Glomerular visceral epithelial cell (primary cell): Measurements from ENCODE around the gene CCDC92.
"Not testable (repeated sequence)": the region's sequence is repeated elsewhere in the genome, so short reads cannot be mapped to it uniquely, and the experiment has no call there.

Source experiments
- DNase-seq: peaks from one replicate; pipeline ENCODE4 v3.0.0-alpha.2; 2016; ENCODE audit errors: extremely low spot score

The CCDC92 gene

DNA sequence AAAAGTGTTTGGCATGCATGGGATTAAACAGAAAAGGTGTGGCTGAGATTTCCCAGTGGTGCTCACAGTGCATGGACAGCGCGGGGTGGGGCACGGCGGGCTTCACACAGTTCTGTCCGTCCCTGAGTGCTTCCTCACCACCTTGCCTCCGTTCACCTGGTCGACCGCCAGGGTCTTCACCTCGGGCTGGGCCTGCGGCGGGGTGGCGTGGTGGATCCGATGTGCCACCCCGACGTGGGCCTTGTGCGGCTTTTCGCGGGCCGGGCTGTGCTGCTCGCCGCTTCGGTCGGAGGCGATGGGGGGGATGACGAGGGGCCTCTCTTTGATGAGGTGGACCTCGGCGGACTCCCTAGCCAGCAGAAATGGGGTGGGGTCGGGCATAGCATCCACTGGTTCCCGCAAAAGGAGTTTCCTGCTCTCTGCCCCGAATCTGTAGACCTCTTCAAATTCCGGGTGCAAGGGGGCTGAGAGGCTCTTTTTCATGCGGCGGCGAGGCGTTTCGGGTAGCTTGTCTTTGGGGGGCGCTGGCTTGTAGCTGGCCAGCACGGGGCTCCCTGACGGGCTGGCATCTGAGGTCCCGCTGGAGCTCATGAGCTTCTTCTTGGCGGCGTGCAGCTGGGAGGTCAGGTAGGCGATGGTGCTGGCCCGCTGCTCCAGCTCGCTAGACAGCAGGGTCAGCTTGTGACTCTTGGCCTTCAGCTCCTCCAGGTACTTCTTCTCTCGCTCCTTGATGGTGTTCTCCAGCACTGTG is 35.5 kb downstream of the CCDC92 start:
- DNase-seq, result no peak

DNA sequence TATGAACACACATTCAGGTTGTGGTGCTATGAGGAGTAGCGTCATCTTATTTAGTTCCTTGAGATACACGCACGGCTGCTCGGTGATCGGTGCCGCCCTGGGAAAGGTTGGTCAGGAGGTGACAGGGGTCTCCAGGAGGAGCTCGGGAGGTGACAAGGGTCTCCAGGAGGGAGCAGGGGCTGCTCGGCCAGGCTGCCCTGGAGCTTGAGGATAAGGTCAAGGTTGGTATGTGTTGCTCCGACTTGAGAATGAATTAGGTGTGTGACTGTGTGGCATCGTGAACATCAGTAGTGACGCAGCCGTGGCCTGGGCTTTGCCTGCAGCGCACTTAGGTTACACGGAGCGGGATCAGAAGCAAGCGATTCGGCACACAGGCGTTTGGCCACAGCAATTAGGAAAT is 36.2 kb downstream of the CCDC92 start:
- DNase-seq, result no peak

DNA sequence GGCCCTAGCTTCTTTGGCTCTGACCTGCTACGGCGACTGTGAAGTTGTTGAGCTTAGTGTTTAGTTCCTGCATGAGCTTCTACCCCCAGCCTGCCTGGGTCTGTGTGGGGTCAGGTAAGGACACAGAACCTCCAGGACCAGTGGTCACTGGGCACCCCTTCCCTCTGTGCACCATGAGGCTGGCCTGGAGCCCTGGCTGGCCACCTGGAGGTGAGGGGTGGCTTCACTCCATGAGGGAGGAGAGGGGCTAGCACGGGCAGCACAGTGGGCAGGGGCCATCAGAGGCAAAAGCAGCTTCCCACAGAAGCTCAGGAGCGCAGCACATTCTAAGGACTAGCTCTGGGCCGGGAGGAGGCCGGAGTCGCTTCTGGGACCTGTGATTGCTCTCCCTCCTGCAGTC is 36.7 kb downstream of the CCDC92 start:
- DNase-seq, result no peak

DNA sequence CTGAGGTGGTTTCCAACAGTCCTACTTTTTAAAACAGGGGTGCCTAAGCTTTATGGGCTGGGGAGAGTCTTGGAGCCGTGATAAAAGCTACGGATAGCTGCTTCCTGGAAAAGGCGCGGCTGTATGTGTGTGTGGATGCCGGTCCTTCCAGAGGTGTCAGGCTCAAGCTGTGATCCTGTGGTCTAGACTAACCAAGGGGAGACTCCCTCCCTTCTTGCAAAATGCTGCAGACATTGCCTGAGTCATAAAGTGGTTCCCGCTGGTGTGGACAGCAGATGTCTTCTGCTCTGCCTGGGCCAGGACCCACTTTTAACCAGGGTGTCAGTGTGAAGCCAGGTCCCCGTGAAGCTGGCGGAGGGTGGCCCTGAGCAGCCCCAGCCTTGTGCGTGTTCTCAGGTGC is 37.8 kb downstream of the CCDC92 start:
- peak; percentile 10 for DNase-seq

DNA sequence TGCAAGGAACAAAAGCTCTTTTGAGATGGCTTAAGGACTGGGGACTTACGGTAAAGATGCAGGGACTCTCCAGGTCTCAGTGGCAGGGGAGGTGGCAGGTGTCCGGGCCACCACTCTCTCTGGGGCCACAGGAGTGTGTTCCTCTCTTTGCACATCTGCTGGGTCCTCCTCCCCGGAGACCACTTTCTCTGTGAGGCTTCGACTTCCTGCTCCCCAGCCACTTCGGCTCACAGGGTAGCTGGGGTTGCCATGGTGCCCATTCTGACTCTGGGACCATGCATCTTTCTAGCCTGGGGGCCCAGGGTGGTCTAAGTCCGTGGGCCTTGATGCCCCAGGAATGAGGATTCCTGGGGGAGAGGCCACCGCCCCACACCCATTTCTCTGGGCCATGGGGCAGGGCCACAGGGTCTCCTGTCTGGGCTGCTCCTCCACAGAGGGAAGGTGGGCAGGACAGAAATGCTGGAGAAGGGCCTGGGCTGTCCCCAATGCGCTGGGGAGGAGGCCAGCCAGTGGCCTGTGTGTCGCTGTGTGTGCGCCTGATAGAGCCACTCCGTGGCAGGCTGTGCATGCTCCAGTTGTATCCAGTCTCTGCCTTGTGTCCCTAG is 38.5 kb downstream of the CCDC92 start:
- no peak for DNase-seq

DNA sequence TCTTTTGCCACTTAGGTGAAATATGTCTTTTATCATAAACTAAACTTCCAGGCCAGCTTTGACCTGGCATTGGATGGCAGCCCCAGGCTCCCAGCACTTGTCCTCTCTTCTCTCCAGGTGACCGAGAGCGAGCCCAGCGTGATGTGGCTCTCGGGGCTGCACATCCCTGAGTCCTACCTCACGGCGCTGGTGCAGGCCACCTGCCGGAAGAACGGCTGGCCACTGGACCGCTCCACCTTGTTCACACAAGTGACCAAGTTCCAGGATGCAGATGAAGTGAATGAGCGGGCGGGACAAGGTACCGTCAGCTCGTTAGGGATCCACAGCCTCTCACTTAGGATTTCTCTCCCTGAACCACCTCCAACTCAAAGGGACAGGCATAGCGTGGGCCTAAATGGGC is 39.4 kb downstream of the CCDC92 start:
- no peak for DNase-seq

DNA sequence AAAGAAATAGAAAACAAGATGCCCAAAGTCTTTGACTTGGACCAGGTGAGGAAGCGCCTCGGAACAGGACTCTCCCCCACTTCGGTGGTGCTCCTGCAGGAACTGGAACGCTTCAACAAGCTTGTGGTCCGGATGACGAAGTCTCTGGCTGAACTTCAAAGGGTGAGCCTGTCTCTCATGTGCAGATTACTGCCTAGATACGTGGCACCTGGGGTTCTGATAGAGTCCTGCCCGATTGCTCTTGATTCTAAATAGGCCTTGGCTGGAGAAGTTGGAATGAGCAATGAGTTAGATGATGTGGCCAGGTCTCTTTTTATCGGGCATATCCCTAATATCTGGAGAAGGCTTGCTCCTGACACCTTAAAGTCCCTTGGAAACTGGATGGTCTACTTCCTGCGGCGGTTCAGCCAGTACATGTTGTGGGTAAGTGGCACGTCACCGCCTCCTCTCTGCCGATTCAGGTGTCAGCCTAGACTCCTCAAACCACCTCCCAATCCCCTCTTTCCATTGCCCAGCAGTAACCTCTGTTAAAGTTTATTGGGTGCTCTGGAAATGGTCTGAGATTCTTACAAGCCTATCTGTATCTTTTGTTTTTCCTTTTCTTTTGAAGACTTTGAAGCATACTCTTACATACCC is 40.8 kb downstream of the CCDC92 start:
- DNase-seq, result no peak

DNA sequence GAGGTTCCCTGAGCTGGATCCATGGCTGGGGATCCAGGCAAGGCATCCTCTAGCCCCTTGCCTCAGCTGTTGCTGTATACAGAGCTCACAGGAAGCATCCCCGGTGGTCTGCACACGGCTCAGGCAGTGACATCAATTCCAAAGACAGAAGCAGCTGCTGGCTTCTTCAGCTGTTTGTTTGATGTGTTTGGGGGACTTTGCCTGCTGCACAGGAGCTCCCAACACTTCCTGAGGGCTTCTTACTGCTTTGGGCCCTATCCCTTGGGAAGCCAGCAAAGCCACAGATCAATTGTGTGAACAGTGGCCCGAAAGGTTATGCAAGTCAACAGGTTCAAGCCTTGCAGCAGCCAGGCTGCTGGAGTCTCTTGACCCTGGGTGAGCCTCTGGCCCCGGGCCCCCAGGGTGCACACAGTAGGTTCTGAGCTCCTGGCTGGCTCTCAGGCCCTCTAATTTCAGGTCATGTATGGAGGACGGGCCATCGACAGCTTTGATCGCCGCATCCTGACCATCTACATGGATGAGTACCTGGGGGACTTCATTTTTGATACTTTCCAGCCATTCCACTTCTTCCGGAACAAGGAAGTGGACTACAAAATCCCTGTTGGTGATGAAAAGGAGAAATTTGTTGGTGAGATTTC is 42.6 kb downstream of the CCDC92 start:
- no peak for DNase-seq

DNA sequence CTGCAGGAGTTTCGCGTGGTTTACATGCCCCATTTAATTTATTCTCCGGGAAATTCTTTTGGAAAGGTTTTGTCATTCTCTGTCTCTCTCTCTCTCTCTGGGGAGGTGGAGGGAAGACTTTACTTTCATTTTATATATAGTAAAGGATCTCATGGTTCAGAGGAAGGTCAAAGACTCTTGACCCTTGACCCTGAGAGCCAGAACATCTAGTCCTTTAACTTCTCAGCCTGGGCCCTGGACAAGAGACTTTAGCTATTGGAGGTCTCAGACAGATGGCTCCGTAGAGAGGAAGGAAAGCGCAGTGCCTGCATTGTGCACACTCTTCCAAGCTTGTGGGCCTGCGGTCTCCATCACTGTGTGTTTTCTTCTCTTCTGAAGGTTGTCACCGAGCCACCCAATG is 43.7 kb downstream of the CCDC92 start:
- DNase-seq, result no peak

DNA sequence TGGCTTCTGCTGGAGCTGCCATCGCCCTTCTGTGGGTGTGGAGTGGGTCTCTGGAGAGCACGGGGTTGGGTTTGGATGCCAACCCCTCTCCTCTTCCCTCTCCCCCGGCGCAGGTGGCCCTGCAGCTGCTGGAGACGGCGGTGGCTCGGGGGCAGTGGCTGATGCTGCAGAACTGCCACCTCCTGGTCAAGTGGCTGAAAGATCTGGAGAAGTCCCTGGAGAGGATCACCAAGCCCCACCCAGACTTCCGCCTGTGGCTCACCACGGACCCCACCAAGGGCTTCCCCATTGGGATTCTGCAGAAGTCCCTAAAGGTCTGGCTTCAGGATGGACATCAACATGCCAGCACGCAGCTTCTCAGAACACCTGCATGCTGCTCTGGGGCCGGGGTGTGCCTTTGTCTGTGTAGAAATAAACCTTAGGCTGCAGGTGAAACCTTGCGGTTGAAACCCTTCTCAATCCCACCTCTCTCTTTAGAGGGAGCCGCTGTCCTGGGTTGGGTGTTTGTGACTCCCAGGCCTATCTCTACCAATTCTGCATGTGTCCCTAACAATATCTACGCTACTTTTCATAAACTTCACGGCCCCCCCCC is 44.3 kb downstream of the CCDC92 start:
- DNase-seq, result no peak

DNA sequence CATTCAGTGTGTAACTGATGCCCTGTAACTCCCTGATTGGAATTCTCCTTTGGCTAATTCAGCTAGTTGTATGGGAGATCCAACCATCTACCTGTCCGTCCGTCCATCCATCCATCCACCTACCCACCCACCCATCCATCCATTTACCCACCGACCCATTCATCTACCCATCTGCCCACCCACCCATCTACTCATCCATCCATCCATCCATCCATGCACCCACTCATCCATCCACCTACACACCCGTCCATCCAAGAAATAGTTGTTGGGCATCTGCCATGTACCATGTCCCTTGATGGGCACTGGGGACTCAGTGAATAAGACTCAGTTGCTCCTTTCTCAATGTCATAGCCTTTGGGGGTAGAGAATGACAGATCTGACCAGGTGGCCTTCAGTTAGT is 48.1 kb downstream of the CCDC92 start:
- no peak for DNase-seq

DNA sequence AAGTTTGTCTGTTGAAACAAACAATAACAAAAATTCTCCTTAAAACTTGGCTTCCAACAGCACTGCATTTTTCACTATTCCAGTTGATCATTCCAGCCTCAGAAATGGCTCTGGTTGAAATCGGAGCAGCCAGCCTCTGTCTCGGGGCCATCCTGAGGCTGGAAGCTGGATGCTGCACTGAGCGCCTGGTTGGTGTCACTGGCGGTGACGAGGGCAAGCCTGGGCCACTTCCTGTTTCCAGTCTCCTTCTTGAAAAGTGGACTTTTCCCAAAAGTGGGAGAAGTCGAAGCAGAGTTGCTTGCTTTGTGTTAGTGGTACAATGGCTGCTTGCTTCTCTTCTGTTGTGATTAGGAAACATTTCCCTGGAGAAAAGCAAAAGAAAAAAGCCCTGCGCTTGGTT is 48.7 kb downstream of the CCDC92 start:
- DNase-seq, result no peak

DNA sequence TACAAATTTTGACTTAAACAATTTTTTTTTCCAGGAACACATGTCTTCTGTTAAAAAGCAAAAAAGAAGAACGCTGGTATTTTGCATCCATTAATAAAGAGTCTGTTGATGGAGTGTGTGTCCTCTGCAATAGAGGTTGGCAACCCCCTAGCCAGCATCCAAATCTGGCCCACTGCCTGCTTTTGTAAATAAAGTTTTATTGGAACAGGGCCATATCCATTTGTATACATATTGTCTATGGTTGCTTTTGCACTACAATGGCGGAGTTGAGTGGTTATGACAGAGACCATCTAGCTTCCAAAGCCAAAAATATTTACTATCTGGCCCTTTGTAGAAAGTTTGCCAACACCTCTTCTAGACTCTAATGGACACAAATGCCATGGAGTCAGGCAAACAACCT is 49.6 kb downstream of the CCDC92 start:
- no peak for DNase-seq

DNA sequence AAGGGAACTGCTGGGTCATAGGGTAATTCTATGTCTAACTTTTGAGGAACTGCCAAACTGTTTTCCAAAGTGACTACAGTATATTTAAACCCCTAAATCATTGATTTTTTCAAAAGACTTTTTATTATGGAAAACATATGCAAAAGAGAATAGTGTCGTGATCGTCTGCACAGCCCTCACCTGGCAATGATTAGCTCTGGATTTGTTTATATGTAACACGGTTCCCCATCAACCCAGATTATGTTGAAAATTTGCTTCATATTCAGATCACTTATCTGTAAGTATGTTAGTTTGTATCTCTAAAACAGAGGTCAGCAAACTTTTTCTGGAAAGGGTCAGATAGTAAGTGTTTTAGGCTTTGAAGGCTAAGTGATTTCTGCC is 52.7 kb downstream of the CCDC92 start:
- DNase-seq, result no peak

DNA sequence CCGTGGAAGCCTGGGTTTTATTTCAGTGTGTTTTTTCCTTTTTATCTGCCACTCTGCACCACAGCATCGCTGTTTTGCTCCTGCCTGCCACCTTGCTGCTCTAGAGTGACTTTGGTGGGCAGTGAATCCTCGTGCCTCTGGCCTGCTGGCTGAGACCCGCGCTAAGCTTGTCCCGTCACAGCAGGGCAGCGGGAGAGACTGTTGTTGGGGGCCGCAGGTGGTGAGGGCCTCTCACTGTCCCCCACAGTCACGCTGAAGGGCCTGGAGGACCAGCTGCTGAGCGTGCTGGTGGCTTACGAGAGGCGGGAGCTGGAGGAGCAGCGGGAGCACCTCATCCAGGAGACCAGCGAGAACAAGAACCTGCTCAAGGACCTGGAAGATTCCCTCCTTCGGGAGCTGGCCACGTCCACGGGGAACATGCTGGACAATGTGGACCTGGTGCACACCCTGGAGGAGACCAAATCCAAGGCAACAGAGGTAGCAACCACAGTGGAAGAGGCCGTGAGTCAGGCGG is 55.2 kb downstream of the CCDC92 start:
- no peak for DNase-seq

DNA sequence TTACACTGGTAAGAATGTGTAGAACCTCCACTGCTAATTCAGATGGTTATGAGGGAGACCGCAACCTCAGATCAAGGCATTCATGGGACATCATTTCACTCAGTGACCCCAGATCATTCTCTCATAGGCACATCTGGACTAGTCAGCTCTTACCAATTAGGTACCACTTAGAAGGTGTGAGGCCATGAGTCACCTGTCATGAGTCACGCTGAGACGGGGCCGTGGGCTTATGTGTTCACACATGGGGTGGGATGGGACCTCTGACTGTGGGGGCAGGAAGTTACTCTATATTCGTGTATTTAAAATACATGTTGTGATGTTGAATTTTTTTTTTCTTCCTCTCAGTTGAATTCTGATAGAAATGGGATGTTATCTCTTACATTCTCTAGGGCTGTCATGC is 55.9 kb downstream of the CCDC92 start:
- peak; percentile 16 for DNase-seq

DNA sequence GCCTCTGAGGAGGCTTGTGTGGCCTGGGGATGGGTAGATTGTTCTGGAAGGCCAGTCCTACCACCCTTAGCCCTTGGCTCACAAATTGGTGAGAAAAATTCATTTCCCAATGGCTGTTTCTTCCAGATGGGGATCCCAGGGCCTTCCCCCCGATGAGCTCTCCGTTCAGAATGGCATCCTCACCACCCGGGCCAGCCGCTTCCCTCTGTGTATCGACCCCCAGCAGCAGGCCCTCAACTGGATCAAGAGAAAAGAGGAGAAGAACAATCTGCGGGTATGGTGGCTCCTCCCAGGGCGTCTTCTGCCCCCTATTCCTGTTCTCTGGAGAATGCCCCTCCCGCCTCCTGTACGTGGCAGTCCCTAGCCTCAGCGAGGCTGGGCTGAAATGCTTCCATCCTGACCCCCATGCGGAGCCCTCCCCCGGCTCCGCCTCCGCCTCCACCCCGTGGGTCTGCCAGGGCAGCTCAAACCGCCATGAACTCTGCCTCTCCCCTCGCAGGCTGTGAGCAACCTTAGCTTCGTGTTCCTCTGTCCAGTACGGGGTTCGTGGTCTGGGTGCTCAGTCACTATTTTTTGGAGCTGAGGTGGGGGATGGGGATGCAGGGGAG is 57.8 kb downstream of the CCDC92 start:
- DNase-seq, result no peak

DNA sequence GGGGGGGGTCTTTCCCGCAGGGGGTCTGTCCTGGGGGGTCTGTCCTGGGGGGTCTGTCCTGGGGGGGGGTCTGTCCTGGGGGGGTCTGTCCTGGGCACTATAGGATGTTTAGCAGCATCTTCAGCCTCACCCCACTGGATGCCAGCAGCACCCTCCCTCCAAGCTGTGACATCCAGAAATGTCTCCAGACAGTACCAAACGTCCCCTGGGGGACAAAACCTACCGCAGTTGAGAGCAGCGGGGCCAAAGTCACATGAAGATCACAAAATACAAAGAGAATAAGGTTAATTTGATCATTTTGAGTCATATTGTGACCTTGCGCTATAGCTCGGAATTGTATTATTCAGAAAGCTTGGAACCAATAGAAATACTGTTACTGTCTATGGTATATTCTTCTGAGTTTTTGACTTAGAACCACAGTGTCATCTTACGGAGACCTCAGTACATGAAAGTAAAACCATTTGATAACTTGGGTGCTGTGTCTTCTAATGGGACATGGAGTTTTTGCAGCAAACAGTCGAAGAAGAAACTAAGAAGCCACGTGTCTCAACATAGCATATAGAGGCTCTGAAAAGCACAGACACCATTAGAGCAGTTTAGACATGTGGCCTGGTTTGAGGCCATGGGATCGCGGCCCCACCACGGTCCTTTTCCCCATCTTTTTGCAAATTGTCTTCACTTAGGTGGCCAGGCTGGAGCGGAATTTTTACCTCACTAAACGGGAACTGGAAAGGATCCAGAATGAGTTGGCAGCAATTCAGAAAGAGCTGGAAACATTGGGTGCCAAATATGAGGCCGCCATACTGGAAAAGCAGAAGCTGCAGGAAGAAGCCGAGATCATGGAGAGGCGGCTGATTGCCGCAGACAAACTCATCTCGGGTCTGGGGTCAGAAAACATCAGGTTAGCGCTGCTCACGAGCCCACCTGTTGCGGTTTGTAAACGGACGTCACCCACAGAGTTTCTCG is 59.9 kb downstream of the CCDC92 start:
- no peak for DNase-seq

DNA sequence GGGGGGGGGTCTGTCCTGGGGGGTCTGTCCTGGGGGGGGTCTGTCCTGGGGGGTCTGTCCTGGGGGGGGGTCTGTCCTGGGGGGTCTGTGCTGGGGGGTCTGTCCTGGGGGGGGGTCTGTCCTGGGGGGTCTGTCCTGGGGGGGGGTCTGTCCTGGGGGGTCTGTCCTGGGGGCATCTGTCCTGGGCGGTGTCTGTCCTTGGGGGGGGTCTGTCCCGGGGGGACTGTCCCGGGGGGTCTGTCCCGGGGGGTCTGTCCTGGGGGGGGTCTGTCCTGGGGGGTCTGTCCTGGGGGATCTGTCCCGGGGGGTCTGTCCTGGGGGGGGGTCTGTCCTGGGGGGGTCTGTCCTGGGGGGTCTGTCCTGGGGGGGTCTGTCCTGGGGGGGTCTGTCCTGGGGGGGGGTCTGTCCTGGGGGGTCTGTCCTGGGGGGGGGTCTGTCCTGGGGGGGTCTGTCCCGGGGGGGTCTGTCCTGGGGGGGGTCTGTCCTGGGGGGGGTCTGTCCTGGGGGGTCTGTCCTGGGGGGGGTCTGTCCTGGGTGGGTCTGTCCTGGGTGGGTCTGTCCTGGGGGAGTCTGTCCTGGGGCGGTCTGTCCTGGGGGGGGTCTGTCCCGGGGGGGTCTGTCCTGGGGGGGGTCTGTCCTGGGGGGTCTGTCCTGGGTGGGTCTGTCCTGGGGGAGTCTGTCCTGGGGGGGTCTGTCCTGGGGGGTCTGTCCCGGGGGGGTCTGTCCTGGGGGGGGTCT is 60.8 kb downstream of the CCDC92 start:
- not testable (repeated sequence) for DNase-seq

DNA sequence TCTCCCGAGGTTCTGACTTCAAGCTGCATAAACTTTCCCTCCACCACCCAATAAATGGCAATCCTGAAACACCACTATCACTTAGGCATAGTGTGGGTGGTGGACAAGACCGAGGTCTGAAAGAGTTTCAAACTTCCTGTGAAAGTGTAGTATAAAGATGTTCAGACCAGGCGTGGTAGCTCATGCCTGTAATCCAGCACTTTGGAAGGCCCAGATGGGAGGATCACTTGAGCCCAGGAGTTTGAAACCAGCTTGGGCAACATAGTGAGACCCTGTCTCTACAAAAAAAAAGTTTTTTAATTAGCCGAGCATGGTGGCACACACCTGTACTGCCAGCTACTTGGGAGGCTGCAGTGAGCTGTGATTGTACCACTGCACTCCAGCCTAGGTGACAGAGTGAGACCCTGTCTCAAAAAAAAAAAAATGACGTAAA is 61.9 kb downstream of the CCDC92 start:
- no peak for DNase-seq
